Measurements from ENCODE around the gene GATA3. TPM values are rescaled to one million over a fixed set of nuclear protein-coding genes. Genes with fewer than 3 reads are reported as not detected.
A peak's percentile ranks its signal among the peaks of the same experiment; 100 is the strongest.

GATA3 gene
- total and polyA plus RNA-seq, 2 of the 8 experiments (the other 6 are each of a cell fraction or from before 2014, with no cell fraction given), result 0.02 to 0.43 TPM

DNA sequence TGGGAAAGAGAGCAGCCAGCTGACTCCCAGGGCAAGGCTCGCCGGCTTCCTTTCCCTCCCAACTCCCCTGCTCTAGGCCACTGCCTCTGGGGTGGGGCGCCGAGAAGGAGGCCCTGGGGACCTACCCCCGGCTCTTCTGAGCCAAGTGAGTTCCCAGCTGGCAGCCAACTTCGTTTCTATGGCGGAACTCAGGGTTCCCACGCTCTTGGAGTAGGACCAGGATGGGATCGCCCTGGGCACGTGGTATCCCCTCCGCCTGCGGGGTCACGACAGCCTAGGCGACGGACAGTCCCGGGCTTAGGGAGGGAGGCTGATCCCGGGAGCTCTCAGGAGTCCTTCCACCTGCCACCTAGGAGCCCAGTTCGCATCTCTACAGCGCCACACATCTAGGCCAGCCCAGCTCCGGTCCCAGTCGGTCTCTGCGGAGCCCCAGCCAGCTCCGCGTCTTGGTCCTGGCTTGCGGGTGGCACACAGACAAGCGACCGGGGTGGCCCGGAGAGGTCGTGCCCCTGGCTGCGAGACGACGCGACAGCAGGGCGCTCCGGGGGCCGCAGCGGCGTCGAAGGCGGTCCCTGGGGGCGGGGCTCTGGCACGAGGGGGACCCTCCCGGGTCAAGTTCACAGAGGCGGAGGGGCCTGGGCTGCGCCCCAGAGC is 20.5 kb upstream of the GATA3 start (continued):
- no peak for TF ChIP-seq SIN3A (conservative IDR thresholded peaks at IDR 0.05 in 1 of 2, IDR thresholded peaks at IDR 0.05 in 1 of 2; ENCODE audit: low read depth in 1 of 2, low read length in 2 of 2)
- TF ChIP-seq SP1 (IDR thresholded peaks at IDR 0.05; ENCODE audit: low read depth, low read length), result no peak
- TF ChIP-seq TAF1 (IDR thresholded peaks at IDR 0.05; ENCODE audit: low read depth, low read length), result no peak
- TF ChIP-seq SP4 (IDR thresholded peaks at IDR 0.05; ENCODE audit: low read length), result no peak
- TF ChIP-seq, protein P1, sequence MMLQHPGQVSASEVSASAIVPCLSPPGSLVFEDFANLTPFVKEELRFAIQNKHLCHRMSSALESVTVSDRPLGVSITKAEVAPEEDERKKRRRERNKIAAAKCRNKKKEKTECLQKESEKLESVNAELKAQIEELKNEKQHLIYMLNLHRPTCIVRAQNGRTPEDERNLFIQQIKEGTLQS (IDR thresholded peaks at IDR 0.05; ENCODE audit: insufficient read depth, low read depth, low read length), result no peak
- TF ChIP-seq CBX5 (IDR thresholded peaks at IDR 0.05; ENCODE audit: low read depth, low read length), result no peak
- no peak for TF ChIP-seq JUND (IDR thresholded peaks at IDR 0.05; ENCODE audit: low read length)
- no peak for TF ChIP-seq CHD2 (IDR thresholded peaks at IDR 0.05; ENCODE audit: low read length)
- no peak for TF ChIP-seq TAF7 (optimal IDR thresholded peaks at IDR 0.05; ENCODE audit: borderline replicate concordance, low read depth, low read length)
- no peak for TF ChIP-seq CBX8 (IDR thresholded peaks at IDR 0.05; ENCODE audit: borderline replicate concordance, low read depth, low read length)
- no peak for TF ChIP-seq RAD21 (IDR thresholded peaks at IDR 0.05 in 1 of 2, conservative IDR thresholded peaks at IDR 0.05 in 1 of 2; ENCODE audit: low read depth in 2 of 2, low read length in 2 of 2)
- TF ChIP-seq, protein P2, sequence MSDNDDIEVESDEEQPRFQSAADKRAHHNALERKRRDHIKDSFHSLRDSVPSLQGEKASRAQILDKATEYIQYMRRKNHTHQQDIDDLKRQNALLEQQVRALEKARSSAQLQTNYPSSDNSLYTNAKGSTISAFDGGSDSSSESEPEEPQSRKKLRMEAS (IDR thresholded peaks at IDR 0.05), result peak; percentile 95
- no peak for TF ChIP-seq POLR2AphosphoS5 (IDR thresholded peaks at IDR 0.05; ENCODE audit: low read depth, low read length)
- no peak for TF ChIP-seq KDM5A (IDR thresholded peaks at IDR 0.05; ENCODE audit: low read length)
- TF ChIP-seq RFX5 (IDR thresholded peaks at IDR 0.05; ENCODE audit: borderline replicate concordance, low read depth, low read length), result no peak
- no peak for TF ChIP-seq CTBP2 (IDR thresholded peaks at IDR 0.05; ENCODE audit: borderline replicate concordance, insufficient read depth, insufficient read length, low read length)
- peak; percentile 72 for TF ChIP-seq KDM4A (IDR thresholded peaks at IDR 0.05; ENCODE audit: low read depth, low read length, severe bottlenecking)

Data from H1 (cell line).